Keratinocyte (primary cell): Measurements from ENCODE around the gene SPDYE17. TPM values are rescaled to one million over a fixed set of nuclear protein-coding genes. Genes with fewer than 3 reads are reported as not detected.
"Not testable (repeated sequence)": the region's sequence is repeated elsewhere in the genome, so short reads cannot be mapped to it uniquely, and the experiment has no call there.

ENCODE experiments used
- DNase-seq: peaks from one replicate; pipeline ENCODE4 v3.0.0-alpha.2; 2011; ENCODE audit warnings: low read depth, missing footprints, low spot score
- FAIRE-seq: peaks from 2 replicates; lab custom pipeline; 2011; peaks lifted over from hg19 to GRCh38; lab: Jason Lieb, UNC
- H2AFZ ChIP-seq: 2 replicates; pipeline ENCODE4 v1.6.0; 2012; ENCODE audit warnings: low read length, control low read depth, inconsistent platforms; ENCODE audit not compliant: control insufficient read depth
- H3K27ac ChIP-seq: 2 replicates; pipeline ENCODE4 v1.5.1; 2011; ENCODE audit warnings: low read length; ENCODE audit not compliant: control insufficient read depth, insufficient read depth
- H3K27me3 ChIP-seq: 3 replicates; pipeline ENCODE4 v1.6.0; 2011; ENCODE audit warnings: low read length; ENCODE audit not compliant: control insufficient read depth, insufficient read depth; ENCODE audit errors: extremely low read depth
- H3K36me3 ChIP-seq, 2 experiments: 2 replicates in 1 of 2; 3 replicates in 1 of 2; pipeline ENCODE4 v1.5.1; 2011; ENCODE audit warnings: low read length in 2 of 2, mild to moderate bottlenecking in 1 of 2; ENCODE audit not compliant: control insufficient read depth in 2 of 2, insufficient read depth in 2 of 2; ENCODE audit errors: extremely low read depth in 1 of 2
- H3K4me1 ChIP-seq: 3 replicates; pipeline ENCODE4 v1.5.1; 2011; ENCODE audit warnings: low read length; ENCODE audit not compliant: control insufficient read depth, insufficient read depth; ENCODE audit errors: extremely low read depth
- H3K4me2 ChIP-seq: 3 replicates; pipeline ENCODE4 v1.6.0; 2011; ENCODE audit warnings: low read depth, low read length; ENCODE audit not compliant: control insufficient read depth, insufficient read depth; ENCODE audit errors: extremely low read depth
- H3K4me3 ChIP-seq, 3 experiments: fragments of 200-600 bp in 1 of 3; sonication (generic) in 1 of 3; 2 replicates in 2 of 3; 3 replicates in 1 of 3; pipeline ENCODE4 v1.5.1; 2011 to 2016; ENCODE audit warnings: low read length in 3 of 3, mild to moderate bottlenecking in 3 of 3, control low read depth in 2 of 3, inconsistent platforms in 1 of 3, low read depth in 1 of 3, mixed read lengths in 1 of 3, mixed run types in 1 of 3, moderate library complexity in 1 of 3; ENCODE audit not compliant: control insufficient read depth in 2 of 3, insufficient read depth in 2 of 3; ENCODE audit errors: extremely low read depth in 1 of 3
- H3K79me2 ChIP-seq: 2 replicates; pipeline ENCODE4 v1.6.0; 2012; ENCODE audit warnings: low read length; ENCODE audit not compliant: control insufficient read depth, insufficient read depth
- H3K9ac ChIP-seq: 3 replicates; pipeline ENCODE4 v1.6.0; 2011; ENCODE audit warnings: low read length; ENCODE audit not compliant: control insufficient read depth, insufficient read depth; ENCODE audit errors: extremely low read depth
- H3K9me1 ChIP-seq: 3 replicates; pipeline ENCODE4 v1.6.0; 2011; ENCODE audit warnings: low read length; ENCODE audit not compliant: control insufficient read depth, insufficient read depth; ENCODE audit errors: extremely low read depth
- H3K9me3 ChIP-seq: 2 replicates; pipeline ENCODE4 v1.5.1; 2012; ENCODE audit warnings: low read depth, low read length; ENCODE audit not compliant: control insufficient read depth
- H4K20me1 ChIP-seq: 3 replicates; pipeline ENCODE4 v1.6.0; 2011; ENCODE audit warnings: low read length; ENCODE audit not compliant: control insufficient read depth, insufficient read depth; ENCODE audit errors: extremely low read depth
- dilution Hi-C: fragments of 300-500 bp; cut with MboI; formaldehyde crosslinking; loops from one replicate; pipeline ENCODE4 v1.7.0; 2020; ENCODE audit warnings: low sequenced_read_pairs; ENCODE audit not compliant: extremely low pct_ligation_motif_present
- polyA minus RNA-seq, 3 experiments: library from RNA; depleted of rRNA, polyadenylated mRNA; stranded (reverse); fragments of >200 nt; gene quantifications; 1 replicate in 1 of 3; 2 replicates in 1 of 3; 3 replicates in 1 of 3; pipeline ENCODE4 v1.2.3, GENCODE V29; 2011
- polyA plus RNA-seq, 5 experiments: library from polyadenylated mRNA; depleted of rRNA in 3 of 5; stranded (reverse) in 3 of 5; stranded (forward) in 1 of 5; unstranded in 1 of 5; fragments of >200 nt; gene quantifications; 1 replicate in 1 of 5; 2 replicates in 3 of 5; 3 replicates in 1 of 5; pipeline versions ENCODE4 v1.2.1 to v1.2.3, GENCODE V29; 2011 to 2012; ENCODE audit warnings: missing spikeins in 2 of 5, low read depth in 1 of 5, low replicate concordance in 1 of 5

The SPDYE17 gene
- polyA plus RNA-seq (not detected in 3 replicates), polyA minus RNA-seq (not detected in 3 replicates)
- not detected for polyA plus RNA-seq (2011; ENCODE audit: low read depth)
- not detected in 2 replicates for polyA plus RNA-seq (2011; cell fraction: cytosol; rRNA removed)
- polyA plus RNA-seq (2011; cell fraction: nucleus; rRNA removed): not detected in 2 replicates
- not detected in 2 replicates for polyA plus RNA-seq (2012; ENCODE audit: low replicate concordance)
- not detected for polyA minus RNA-seq (2011; cell fraction: cytosol; rRNA and poly(A)+ RNA removed)
- polyA minus RNA-seq (2011; cell fraction: nucleus; rRNA and poly(A)+ RNA removed): not detected in 2 replicates

GRCh38 chr7:77032261-77032660 is at the start of gene SPDYE17:
SPDYE17 (minus strand) TSS chr7:77032361; CDS start chr7:77030570, 1,791 bp downstream.
- H3K79me2 ChIP-seq, H3K27ac ChIP-seq, H3K4me2 ChIP-seq, H3K9me3 ChIP-seq, H4K20me1 ChIP-seq, H2AFZ ChIP-seq, H3K27me3 ChIP-seq, dilution Hi-C loops, DNase-seq, H3K9me1 ChIP-seq, H3K4me1 ChIP-seq, FAIRE-seq, H3K36me3 ChIP-seq, H3K4me3 ChIP-seq, H3K9ac ChIP-seq: not testable (repeated sequence)

DNA sequence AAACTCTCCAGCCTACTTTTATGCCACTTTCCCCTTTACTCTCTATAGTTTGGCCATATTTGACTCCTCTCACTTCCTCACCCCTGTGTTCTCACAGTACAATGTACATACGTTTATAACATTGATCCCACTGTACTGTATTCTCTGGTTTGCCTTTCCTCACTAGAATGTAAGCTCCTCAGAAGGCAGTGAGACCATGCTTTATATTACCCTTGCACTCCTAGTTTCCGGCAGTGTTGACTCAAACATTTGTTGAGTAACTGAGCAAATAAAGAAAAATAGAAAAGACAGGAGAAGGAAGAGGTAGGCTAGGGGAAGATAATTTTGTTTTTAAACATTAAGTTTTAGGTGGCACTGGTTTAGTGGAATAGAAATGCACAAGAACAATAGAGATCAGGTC is 48.1 kb upstream of the SPDYE17 start:
- H3K9me3 ChIP-seq, dilution Hi-C loops, H3K4me1 ChIP-seq, H3K36me3 ChIP-seq, H3K27ac ChIP-seq, H3K4me3 ChIP-seq, H3K9ac ChIP-seq, DNase-seq, H2AFZ ChIP-seq, H3K9me1 ChIP-seq, H3K27me3 ChIP-seq, H4K20me1 ChIP-seq, H3K4me2 ChIP-seq, H3K79me2 ChIP-seq, FAIRE-seq: not testable (repeated sequence)

GRCh38 chr7:77079624-77080023 is 47.5 kb upstream of the SPDYE17 start:
- H3K27me3 ChIP-seq, H3K9me1 ChIP-seq, H4K20me1 ChIP-seq, dilution Hi-C loops, H3K27ac ChIP-seq, H3K4me1 ChIP-seq, H3K9ac ChIP-seq, H3K4me3 ChIP-seq, H3K79me2 ChIP-seq, H2AFZ ChIP-seq, FAIRE-seq, H3K9me3 ChIP-seq, H3K4me2 ChIP-seq, H3K36me3 ChIP-seq, DNase-seq: not testable (repeated sequence)

GRCh38 chr7:77079112-77079511 is 47.0 kb upstream of the SPDYE17 start:
- H3K4me2 ChIP-seq, H3K27ac ChIP-seq, H4K20me1 ChIP-seq, H3K27me3 ChIP-seq, DNase-seq, H3K4me3 ChIP-seq, H3K9me3 ChIP-seq, H3K9me1 ChIP-seq, H3K4me1 ChIP-seq, dilution Hi-C loops, H2AFZ ChIP-seq, H3K9ac ChIP-seq, FAIRE-seq, H3K79me2 ChIP-seq, H3K36me3 ChIP-seq: not testable (repeated sequence)

- H3K9me1 ChIP-seq, dilution Hi-C loops, H3K79me2 ChIP-seq, H3K4me2 ChIP-seq, H3K27ac ChIP-seq, H3K4me3 ChIP-seq, H3K4me1 ChIP-seq, H3K9me3 ChIP-seq, FAIRE-seq, DNase-seq, H2AFZ ChIP-seq, H3K36me3 ChIP-seq, H3K9ac ChIP-seq, H4K20me1 ChIP-seq, H3K27me3 ChIP-seq: not testable (repeated sequence)
These were observed 44.9 kb upstream of the SPDYE17 start for GRCh38 chr7:77077060-77077459.
